ENCODE measurements around the gene HOXC12.

The HOXC12 gene, protein sequence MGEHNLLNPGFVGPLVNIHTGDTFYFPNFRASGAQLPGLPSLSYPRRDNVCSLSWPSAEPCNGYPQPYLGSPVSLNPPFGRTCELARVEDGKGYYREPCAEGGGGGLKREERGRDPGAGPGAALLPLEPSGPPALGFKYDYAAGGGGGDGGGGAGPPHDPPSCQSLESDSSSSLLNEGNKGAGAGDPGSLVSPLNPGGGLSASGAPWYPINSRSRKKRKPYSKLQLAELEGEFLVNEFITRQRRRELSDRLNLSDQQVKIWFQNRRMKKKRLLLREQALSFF

DNA sequence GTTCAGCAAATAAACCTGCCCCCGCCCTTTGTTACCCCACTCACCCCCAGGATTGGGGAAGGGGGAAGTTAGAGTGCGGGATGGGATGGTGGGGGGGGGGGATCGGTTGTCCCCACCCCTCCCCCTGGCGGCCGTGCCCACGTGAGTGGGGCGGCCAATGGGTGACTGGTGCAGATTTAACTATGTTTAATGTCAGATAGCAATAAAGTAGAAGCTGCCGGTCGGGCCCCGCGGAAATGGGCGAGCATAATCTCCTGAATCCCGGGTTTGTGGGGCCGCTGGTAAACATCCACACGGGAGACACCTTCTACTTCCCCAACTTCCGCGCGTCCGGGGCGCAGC lies at the start of gene HOXC12:
HOXC12 (plus strand) TSS at position 210 of the 342 bp plus-strand sequence; CDS start at position 237, 27 bp downstream.
- no peak for DNase-seq (ENCODE audit: low read depth)

DNA sequence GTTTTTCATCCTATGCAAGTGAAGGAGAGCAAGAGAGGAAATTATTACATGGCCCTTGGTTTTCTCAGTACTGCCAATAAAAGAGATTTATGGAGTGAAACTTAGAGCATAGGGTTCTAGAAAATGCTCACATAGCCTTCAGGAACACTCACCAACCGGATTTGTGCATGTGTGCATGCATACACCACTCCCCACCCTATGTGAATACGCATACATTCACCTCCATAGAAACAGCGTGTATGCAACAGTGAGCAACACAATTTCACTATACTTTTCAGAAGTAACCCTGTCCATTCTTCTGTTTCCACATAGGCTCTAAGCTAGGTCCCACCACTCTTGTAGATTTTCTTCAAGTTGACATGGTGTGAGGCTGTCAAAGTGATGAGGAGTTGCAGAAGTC lies 47.6 kb upstream of the HOXC12 start:
- no peak for DNase-seq (ENCODE audit: low read depth)

DNA sequence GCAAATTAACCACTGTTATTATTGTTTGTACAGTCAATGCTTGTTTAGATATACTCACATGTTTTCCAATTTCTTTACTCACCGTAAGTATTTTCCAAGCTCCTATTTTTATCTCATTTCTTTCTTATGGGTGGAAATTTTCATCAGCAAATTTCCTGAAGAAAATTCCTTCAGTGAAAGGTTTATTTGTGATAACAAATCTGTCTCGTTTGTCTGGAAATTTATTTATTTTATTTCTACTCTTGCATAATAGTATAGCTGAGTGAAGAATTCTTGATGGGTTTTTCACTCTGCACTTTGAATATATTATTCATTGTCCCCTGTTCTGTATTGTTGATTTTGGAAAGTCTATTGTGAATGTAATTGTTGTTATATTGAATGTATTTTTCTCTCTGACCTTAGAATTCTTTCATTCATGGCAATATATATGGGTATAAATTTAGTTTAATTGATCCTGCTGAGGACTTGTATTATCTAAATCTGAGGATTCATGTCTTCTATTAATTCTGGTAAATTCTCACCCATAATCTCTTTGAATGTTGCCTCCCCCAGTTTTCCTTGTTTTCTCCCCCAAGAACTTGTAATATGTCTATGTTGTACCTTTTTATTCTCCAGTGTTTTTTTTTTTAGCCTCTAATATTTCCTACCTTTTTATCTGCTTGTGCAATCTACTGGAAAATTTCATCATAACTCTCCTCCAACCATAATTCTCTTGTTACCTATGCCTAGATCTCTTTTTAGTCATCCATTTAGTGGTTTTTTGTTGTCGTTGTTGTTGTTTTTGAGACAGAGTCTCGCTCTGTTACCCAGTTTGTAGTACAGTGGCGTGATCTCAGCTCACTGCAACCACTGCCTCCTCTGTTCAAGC lies 37.7 kb upstream of the HOXC12 start:
- DNase-seq (ENCODE audit: low read depth) = no peak

DNA sequence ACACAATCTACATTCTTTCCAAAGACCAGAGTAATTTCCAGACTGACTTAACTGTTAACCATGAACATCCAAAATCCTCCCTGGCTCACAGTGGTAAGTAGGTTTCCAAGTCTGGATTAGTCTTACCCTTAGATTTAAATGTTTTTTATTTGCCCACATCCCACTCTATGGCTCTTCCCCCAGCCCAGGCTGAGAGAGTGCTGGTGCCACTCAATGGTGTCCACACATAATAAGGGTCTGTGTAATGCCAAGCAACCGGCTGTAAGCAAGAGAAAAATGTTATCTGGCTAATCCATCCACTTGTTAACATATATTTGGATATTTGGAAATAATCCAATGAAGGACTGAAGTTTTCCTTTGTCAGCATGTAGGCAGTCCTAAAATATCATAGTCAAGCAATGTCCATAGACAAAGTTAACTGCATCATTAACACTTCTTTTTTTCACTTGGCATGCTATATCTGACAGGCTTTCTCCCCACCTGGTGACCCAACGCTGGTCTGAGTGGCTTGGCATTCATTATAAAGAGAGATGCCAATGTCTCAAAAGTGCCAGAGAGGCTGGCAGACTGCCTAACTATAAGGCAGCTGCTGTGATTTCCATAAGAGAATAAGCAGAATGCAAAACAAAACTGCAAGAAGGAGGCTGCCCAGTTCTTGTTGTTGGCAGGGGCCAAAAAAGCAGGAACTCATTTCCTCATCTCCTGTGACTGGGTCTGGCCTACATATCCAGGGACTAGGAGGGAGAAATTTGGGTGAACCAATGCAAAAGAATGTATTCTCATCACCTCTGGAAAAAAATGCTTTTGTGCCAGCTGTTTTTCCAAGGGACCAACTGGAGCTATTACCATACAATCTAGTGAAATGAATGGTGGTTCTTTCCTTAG lies 29.9 kb upstream of the HOXC12 start:
- no peak for DNase-seq (ENCODE audit: low read depth)

DNA sequence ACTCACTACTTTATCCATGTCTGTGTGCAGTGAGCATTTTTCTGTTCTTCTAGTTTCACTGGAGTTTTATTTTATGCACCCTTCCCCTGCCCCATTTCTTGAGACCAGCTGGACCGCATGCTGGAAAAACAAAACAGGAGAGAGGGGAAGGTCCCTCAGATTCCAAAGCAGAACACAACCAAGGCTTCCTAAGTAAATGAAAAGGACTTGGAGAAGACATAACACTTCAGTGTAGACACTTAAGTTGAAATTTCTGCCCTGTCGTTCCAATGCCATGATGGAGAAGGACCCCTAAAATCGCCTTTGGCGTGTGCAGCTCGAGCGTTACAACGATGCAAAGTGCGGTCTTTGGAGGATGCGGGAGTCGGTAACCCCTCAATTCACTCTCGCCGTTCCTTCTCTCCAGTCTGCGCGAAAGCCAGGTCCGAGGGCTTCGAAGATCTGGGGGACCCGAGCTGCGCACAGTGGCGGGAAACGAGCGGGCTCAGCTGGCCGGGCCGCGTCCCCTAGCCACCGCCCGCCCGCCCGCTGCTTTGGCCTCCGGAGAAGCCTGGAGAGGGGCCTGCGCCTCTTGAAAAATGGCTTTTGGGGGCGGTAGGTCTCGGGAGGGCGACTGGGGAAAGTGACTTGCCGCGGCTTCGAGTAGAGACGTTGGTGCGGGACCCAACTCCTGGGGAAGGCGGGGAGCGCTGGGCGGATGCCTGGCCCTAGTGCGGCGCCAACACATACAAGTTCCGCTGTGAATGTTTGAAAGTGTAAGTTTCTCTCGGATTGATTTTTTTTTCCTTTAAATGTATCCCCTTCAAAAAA lies 27.3 kb upstream of the HOXC12 start:
- DNase-seq (ENCODE audit: low read depth) = no peak

DNA sequence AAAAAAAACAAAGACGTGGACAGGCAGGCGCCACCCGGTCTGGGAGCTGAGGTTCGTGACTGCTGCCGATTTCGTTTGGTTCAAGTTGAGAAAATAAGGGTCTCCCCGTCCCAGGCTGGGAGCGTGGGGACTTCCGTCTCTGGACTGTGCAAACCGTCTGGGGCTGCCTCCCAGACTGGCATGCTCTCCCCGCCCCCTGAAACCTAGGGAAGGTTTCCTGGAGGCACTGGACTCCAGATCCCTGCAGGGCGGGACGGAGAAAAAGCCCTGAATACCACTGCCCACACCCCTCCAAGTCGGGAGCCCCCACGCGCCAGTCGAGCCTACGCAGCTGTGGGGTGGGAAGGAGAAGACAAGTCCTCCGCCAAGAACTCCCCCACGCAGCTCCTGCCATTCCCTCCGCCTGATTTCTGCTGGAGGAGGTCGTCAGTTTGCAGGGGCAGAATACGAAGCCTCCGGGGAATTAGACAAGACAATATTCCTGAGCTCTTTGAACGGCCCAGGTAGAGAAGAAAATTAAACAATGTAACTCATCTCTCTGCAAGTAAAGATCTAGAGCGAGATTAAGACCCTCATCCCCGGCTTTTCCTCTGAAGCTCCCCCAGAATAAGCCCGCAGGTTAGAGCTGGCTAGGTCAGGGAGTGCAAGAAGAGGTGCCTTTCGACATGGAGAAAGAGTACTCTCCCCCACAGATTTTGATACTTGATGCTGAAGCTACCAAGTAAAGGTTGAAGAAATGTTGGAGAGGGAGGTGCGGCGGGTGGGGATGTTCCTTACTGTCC lies 26.5 kb upstream of the HOXC12 start:
- no peak for DNase-seq (ENCODE audit: low read depth)

DNA sequence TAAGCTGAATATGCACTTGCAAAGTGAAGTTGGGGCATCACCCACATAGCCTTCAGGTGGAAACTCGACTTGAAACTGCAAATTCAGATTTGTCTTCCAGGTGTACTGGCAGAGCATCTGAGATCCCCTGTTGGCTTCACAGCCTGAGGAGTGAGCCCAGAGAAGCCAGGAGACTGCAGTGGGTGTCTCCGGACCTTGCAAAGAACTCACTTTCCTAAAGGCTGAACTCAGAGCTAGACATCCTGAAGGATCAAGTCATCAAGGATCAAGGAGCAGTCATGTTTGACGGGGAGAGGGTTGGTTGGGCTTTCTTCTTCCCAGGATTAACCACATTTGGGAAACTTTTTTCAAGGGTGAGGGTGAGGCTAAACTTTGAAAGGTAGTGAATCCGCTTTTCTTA lies 25.2 kb upstream of the HOXC12 start:
- no peak for DNase-seq (ENCODE audit: low read depth)

DNA sequence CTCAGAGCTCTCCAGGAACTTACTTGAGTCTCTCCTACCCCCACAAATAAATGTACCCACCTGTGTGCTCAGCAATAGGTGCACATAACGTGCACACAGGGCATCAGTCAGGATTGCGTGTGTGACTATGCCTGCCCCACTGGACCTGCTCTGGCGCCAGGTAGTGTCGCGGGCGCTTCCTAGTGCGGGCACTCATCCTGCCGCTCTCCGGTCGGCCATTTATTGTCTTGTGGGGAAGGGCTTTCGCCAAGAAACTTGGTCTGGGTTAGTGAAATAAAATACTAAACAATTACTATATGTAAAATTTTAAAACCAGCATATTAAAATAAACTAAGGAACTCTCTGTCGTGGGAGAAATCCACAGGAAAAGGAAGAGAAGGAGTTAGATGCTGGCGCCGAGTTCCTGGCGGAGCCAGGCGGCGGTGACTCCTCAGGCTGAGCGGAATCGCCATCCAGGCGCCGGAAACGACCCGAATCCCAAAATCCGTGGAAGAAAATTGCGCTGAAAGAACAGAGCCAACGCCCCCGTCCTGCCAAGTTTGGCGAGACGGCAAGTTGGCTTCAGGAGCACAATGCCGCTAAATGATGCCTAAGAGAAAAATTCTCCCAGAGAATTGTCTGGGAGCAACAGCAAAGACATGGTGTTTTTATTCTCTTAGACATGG lies 24.0 kb upstream of the HOXC12 start:
- no peak for DNase-seq (ENCODE audit: low read depth)

DNA sequence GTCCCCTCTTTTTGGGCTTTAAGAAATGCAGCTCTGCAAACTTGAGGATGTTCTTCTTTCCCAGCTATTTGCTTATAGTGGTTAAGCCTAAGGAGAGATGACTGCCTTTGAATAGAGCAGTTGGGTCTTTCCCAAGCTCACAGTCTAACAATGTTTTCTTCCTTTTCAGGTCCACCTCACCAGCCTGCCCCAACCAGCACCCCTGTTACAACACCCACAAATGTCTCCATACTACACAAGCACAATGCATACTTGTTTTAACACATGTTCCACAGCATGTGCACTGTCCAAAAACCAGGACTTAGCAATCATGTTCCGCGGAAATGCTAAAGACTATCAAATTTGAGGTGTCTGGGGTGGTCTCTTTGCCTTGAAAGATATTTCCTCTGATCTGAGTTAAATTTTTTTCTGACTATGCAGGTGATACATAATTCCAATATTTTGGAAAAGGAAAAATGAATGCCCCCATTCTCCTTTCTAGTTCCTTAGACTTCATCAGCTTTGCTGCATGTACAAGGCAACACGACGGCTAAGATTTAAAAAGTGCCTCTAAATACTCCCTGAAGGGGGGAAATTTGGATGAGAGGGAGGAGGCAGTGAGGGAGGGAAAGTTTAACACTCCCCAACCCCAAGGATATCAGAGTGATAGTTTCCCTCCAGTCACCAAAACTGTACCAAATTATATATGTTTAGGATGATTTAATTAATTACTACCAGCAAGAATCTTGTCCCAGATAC lies 22.7 kb upstream of the HOXC12 start:
- no peak for DNase-seq (ENCODE audit: low read depth)

DNA sequence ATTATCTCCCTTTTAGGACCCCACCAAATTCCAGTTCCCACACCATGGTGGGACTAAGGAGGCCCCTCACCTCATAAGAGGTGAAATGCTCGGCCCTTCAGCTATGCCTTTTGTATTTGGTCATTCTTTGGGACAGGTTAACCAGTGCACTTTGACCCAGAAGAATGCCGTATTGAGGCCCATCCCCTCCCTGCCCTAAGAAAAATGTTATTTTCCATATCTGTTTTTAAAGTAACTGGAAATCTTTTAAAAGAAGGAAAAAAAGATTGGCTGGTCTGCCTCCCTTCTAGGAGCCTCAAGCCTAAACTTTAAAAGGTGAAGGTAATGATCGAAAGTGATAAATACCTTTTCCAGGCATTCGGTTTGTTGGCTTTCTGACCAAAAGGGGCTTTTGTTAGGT lies 21.8 kb upstream of the HOXC12 start:
- DNase-seq (ENCODE audit: low read depth) = no peak

DNA sequence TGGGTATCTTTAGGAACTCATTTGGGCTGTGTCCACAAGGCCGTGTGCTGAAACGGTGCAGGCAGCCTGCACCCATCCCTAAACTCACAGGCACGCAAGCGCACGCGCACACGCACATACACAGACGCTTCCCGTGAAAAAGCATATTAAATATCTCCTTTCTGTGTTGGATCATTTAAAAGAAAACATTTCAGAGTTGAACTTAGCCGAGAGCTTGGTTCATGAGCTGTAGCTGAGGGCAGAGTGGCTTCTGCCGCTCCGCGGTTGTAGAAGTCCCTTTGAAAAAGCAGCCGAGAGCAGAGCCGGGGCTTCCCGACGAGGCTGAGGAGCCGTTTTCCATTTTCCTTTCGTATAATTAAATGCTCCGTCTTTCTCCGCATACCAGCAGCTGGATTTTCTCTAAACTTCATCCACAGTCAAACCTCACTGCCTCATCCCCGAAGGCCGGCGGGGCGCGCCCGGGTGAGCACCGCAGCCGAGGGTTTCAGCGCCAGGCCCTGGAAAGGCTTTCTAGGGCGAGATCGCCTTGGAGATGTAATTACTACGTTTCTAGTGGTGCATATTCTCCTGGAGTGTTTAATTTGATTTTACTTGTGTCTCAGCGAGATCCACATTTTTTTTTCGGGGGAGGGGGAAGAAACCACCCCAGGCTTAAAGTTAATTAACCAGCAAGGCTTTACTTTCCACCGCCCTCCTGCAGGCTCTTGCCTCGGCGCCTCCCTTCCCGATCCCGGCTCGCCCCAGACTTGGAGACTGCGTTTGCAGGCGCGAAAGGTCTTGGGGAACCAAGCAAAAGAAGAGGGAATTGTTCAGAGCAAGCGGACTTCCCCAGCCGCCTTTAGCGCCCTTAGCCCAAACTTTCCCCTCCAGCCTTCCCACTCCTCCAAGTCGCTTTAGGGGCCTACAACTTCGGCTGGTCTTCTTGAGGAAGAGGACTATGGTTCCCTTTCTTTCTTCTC lies 19.0 kb upstream of the HOXC12 start:
- no peak for DNase-seq (ENCODE audit: low read depth)

DNA sequence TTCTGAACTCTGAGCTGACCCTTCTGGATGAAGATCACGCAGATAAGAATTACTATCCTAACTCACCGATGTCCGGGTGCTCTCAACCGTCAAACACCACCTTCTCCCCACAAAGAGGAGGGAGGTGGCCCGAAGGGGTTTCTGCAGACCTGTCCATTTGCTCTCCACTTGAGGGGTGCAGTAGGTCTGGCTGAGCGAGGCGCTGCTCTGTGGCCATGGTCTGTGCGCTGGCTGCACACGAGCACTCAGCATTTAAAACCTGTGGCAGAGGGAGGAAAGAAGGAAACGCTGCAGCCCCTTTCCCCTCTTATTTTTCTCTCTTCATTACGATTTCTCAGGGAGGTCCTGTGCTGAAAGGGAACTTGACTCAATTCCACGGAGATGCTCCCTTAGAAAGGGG lies 17.6 kb upstream of the HOXC12 start:
- DNase-seq (ENCODE audit: low read depth) = no peak

DNA sequence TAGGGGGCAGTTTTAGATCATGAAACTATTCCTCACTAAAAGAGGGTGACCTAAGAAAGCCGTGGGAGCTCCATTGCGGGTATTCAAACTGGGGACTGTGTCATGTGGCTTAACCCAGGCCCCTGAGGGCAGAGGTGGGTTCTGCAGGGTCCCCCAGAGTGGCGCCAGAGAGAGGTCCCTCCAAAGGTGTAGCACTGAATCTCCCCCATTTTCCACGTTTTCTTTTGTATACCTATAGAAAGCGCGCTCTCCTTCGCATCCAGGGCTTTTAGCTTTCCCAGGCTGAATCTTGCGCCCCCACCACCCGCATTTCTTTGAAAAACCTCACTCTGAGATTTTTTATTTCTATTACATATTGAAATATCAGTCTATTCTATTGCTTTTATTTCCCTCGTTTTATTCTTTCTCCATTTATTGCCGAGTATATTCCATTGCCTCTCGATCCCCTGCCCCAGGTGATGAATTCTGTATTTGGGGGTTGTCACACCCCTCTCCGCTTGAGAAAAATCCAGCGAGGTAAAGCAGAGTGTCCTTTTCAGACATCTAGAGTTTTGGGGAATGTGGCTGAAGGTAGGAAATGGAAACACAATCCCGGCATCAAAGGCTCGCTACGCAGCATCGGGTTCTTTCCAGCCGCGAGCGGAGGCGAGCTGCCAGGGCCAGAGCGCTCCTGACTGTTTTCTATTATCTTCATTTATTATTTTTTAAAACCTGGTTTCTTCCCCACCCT lies 16.9 kb upstream of the HOXC12 start:
- DNase-seq (ENCODE audit: low read depth) = no peak

DNA sequence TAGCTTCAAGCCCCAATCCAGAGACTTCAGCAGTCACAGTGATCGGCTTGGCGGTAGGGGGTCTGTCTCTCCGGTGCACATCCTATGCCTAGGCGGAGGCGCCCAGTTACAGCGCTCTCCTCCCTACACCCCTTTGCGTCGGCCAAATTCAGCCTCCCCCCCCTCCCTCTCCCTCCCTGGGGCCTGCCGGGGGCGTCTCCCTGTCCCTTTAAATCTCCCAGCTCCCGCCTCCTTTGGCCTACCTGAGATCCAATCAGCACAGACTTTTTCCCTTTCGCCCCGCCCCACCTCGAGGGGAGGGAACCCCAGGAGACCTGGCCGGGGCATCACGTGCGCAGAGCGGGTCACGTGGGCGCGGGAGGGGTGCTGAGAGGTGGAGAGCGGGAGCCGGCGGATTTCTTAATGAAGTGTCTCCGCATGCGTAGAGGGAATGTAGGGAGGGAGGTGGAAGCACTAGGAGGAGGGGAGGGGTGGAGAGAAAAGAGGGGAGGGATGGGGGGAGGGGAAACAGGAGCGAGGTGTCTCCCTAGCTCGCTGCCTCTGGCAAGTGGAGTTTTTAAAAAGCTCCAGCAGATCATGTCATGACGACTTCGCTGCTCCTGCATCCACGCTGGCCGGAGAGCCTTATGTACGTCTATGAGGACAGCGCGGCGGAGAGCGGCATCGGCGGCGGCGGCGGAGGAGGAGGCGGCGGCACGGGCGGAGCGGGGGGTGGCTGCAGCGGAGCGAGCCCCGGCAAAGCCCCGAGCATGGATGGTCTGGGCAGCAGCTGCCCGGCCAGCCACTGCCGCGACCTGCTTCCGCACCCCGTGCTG lies 16.2 kb upstream of the HOXC12 start, which contains the start of gene HOXC13:
HOXC13 (plus strand) TSS at position 506 of the 815 bp plus-strand sequence; CDS start at position 582, 76 bp downstream.
- DNase-seq (ENCODE audit: low read depth) = peak; percentile 71

DNA sequence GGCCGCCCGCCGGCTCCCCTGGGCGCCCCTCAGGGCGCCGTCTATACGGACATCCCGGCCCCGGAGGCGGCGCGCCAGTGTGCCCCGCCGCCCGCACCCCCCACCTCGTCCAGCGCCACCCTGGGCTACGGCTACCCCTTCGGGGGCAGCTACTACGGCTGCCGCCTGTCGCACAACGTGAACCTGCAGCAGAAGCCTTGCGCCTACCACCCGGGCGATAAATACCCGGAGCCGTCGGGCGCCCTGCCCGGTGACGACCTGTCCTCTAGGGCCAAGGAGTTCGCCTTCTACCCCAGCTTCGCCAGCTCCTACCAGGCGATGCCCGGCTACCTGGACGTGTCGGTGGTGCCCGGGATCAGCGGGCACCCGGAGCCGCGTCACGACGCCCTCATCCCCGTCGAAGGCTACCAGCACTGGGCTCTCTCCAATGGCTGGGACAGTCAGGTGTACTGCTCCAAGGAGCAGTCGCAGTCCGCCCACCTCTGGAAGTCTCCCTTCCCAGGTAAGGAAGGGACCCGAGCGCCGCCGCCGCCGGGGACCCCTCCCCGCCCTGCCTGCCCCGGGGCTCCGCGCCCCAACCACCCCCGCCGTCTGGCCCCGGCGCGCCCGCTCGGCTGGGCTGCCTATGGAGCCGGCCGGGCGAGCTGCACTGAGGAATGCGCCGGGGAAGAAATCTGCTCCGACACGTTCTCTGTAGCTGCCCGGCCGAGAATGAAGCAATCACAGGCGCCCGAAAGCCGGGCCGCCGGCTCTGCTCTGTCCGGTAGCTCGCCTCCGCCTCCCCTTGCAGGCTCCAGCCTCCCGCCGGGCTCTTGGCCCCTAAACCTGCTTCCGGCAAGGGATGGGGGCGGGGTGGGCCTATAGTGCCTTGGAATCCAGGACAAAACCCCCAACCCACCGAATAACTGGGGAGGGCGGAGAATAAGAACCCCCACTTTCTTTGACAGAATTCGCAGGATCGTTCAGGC lies 15.3 kb upstream of the HOXC12 start:
- DNase-seq (ENCODE audit: low read depth) = peak; percentile 9
